ENCODE results near the gene FXYD7.

DNA sequence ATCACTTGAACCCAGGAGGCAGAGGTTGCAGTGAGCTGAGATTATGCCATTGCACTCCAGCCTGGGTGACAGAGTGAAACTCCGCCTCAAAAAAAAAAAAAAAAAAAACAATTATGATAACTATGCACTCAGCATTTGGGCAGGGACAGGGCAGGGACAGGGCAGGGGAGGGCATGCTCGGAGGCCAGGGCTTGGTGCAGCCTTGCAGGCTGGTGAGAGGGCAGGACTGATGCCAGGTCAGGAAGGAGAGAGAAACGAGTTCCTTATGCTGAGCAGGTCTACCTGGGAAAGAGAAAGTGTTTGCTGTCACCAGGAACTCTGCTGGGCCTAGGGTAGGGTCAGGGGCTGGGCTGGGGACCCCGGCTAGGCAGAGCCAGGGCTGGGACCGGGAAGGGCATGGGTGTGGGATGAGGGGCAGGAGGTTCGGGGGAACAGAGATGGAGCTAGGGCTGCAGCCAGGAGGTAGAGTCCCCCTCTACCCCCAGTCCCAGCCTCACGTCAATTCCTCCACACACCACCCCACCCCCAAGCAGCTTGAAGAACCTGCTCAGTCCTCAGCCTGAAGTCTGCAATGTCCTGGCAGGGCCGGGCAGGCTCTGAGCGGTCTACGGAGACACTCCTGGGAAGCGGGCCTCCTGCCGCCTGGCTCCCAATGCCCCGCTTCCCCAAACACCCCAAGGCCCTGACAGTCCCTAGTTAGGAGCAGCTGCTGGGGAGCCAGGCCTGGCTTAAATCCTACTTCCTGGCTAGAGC is 24.6 kb upstream of the FXYD7 start:
- TF ChIP-seq POLR2AphosphoS5 (IDR thresholded peaks at IDR 0.05; ENCODE audit: low read depth) (no peak), GABPA (IDR thresholded peaks at IDR 0.05; ENCODE audit: low read depth) (no peak)
- TF ChIP-seq, protein P1, sequence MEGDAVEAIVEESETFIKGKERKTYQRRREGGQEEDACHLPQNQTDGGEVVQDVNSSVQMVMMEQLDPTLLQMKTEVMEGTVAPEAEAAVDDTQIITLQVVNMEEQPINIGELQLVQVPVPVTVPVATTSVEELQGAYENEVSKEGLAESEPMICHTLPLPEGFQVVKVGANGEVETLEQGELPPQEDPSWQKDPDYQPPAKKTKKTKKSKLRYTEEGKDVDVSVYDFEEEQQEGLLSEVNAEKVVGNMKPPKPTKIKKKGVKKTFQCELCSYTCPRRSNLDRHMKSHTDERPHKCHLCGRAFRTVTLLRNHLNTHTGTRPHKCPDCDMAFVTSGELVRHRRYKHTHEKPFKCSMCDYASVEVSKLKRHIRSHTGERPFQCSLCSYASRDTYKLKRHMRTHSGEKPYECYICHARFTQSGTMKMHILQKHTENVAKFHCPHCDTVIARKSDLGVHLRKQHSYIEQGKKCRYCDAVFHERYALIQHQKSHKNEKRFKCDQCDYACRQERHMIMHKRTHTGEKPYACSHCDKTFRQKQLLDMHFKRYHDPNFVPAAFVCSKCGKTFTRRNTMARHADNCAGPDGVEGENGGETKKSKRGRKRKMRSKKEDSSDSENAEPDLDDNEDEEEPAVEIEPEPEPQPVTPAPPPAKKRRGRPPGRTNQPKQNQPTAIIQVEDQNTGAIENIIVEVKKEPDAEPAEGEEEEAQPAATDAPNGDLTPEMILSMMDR (IDR thresholded peaks at IDR 0.05; ENCODE audit: insufficient read depth, low read length) = no peak
